GM12878 (cell line): ENCODE results near the gene COMMD6.

Experiments used
- CBFB ChIP-seq: IDR thresholded peaks from 2 replicates; pipeline ENCODE4 v1.6.1; 2016; ENCODE audit warnings: antibody characterized with exemption, low read depth
- CREM ChIP-seq: IDR thresholded peaks from 2 replicates; pipeline ENCODE4 v1.6.1; 2014; ENCODE audit warnings: antibody characterized with exemption, low read depth
- FOXM1 ChIP-seq: IDR thresholded peaks from 2 replicates; pipeline ENCODE4 v1.6.1; 2012; ENCODE audit warnings: low read depth, mild to moderate bottlenecking, inconsistent platforms, low read length, moderate library complexity
- POLR2A ChIP-seq: IDR thresholded peaks from 2 replicates; pipeline ENCODE4 v1.6.1; 2011; ENCODE audit warnings: low read depth, mild to moderate bottlenecking, low read length
- POLR2AphosphoS5 ChIP-seq: IDR thresholded peaks from 2 replicates; pipeline ENCODE4 v1.6.1; 2011; ENCODE audit warnings: mild to moderate bottlenecking, low read length, inconsistent platforms
- TBL1XR1 ChIP-seq: IDR thresholded peaks from 2 replicates; pipeline ENCODE4 v1.6.1; 2012; ENCODE audit warnings: low read depth, low read length, improper control_type of control experiment
- YBX1 ChIP-seq: fragments of 450-650 bp; IDR thresholded peaks from 2 replicates; pipeline ENCODE4 v1.6.1; 2016; ENCODE audit warnings: antibody characterized with exemption
- TF ChIP-seq, protein P1 (sequence below): IDR thresholded peaks from 2 replicates; pipeline ENCODE4 v1.6.1; 2011; ENCODE audit warnings: low read depth, low read length, improper control_type of control experiment, borderline replicate concordance

DNA sequence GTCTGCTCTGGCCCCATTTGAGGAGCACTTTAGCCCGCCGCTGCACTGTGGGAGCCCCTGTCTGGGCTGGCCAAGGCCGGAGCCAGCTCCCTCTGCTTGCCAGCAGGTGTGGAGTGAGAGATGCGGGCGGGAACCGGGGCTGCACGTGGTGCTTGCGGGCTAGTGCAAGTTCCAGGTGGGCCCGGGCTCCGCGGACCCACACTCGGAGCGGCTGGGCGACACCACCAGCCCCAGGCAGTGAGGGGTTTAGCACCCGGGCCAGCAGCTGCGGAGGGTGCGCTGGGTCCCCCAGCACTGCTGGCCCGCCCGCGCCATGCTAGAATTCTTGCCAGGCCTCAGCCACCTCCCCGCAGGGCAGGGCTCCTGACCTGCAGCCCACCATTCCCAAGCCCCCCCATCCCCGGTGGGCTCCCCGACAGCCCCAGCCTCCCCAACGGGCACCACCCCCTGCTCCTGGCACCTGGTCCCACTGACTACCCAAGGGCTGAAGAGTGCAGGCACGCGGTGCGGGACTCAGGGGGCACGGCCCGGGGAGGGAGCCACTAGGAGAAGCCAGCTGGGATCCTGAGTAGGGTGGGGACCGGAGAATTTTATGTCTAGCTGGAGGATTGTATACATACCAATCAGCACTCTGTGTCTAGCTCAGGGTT, 19.1 kb downstream of the COMMD6 start:
- TF ChIP-seq CBFB (no peak), TBL1XR1 (no peak), CREM (no peak), POLR2AphosphoS5 (no peak), FOXM1 (no peak), YBX1 (no peak), POLR2A (no peak)
- TF ChIP-seq, protein P1, sequence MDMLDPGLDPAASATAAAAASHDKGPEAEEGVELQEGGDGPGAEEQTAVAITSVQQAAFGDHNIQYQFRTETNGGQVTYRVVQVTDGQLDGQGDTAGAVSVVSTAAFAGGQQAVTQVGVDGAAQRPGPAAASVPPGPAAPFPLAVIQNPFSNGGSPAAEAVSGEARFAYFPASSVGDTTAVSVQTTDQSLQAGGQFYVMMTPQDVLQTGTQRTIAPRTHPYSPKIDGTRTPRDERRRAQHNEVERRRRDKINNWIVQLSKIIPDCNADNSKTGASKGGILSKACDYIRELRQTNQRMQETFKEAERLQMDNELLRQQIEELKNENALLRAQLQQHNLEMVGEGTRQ = no peak
